Neuronal stem cell (in vitro differentiated cells): ENCODE measurements around the gene COL6A1.

Source experiments
- DNase-seq: peaks from one replicate; pipeline ENCODE4 v3.0.0-alpha.2; 2013; ENCODE audit warnings: low spot score
- H2AFZ ChIP-seq: one replicate; pipeline ENCODE4 v1.6.1; 2013; ENCODE audit warnings: mild to moderate bottlenecking, low read length, inconsistent platforms
- H2AK5ac ChIP-seq: 2 replicates; pipeline ENCODE4 v1.6.1; 2013; ENCODE audit warnings: low read depth, mild to moderate bottlenecking, inconsistent platforms, low read length, moderate library complexity, mixed read lengths
- H2BK120ac ChIP-seq: 2 replicates; pipeline ENCODE4 v1.6.1; 2013; ENCODE audit warnings: low read depth, mild to moderate bottlenecking, inconsistent platforms, low read length, moderate library complexity, mixed read lengths
- H2BK12ac ChIP-seq: one replicate; pipeline ENCODE4 v1.6.1; 2013; ENCODE audit warnings: low read length, inconsistent platforms
- H2BK15ac ChIP-seq: 2 replicates; pipeline ENCODE4 v1.6.1; 2013; ENCODE audit warnings: mild to moderate bottlenecking, low read length, inconsistent platforms, mixed read lengths
- H2BK5ac ChIP-seq: one replicate; pipeline ENCODE4 v1.6.1; 2013; ENCODE audit warnings: inconsistent platforms, mild to moderate bottlenecking, low read length, moderate library complexity
- H3K14ac ChIP-seq: one replicate; pipeline ENCODE4 v1.6.1; 2013; ENCODE audit warnings: low read length, inconsistent platforms
- H3K18ac ChIP-seq: 2 replicates; pipeline ENCODE4 v1.6.1; 2013; ENCODE audit warnings: low read length, inconsistent platforms
- H3K23ac ChIP-seq: 2 replicates; pipeline ENCODE4 v1.6.1; 2013; ENCODE audit warnings: low read depth, mild to moderate bottlenecking, mixed read lengths, low read length, inconsistent platforms; ENCODE audit not compliant: poor library complexity
- H3K27ac ChIP-seq: replicated peaks from 3 replicates; pipeline ENCODE4 v1.5.1; 2013; ENCODE audit warnings: low read length, inconsistent platforms
- H3K27me3 ChIP-seq, 3 experiments: 2 replicates each; pipeline ENCODE4 v1.6.1; 2013; ENCODE audit warnings: low read length in 3 of 3, mild to moderate bottlenecking in 2 of 3, inconsistent platforms in 1 of 3, low read depth in 1 of 3, mixed read lengths in 1 of 3, moderate library complexity in 1 of 3; ENCODE audit not compliant: control insufficient read depth in 3 of 3, insufficient read depth in 3 of 3
- H3K36me3 ChIP-seq, 2 donors: replicated peaks in 1 of 2; 2 replicates each; pipeline ENCODE4 v1.6.1; 2013; ENCODE audit warnings: low read length in 2 of 2; ENCODE audit not compliant: control insufficient read depth in 2 of 2, insufficient read depth in 2 of 2
- H3K4ac ChIP-seq: 2 replicates; pipeline ENCODE4 v1.6.1; 2013; ENCODE audit warnings: inconsistent platforms, mild to moderate bottlenecking, low read length, moderate library complexity
- H3K4me1 ChIP-seq, 2 donors: 1 replicate in 1 of 2; 2 replicates in 1 of 2; pipeline ENCODE4 v1.6.1; 2013; ENCODE audit warnings: low read length in 2 of 2, low read depth in 1 of 2; ENCODE audit not compliant: control insufficient read depth in 2 of 2, insufficient read depth in 1 of 2
- H3K4me2 ChIP-seq: one replicate; pipeline ENCODE4 v1.6.1; 2013; ENCODE audit warnings: mild to moderate bottlenecking, low read length, inconsistent platforms; ENCODE audit not compliant: insufficient read depth, poor library complexity, severe bottlenecking
- H3K4me3 ChIP-seq, 2 donors: 2 replicates each; pipeline ENCODE4 v1.5.1; 2013; ENCODE audit warnings: low read length in 2 of 2, mild to moderate bottlenecking in 2 of 2, inconsistent platforms in 1 of 2, moderate library complexity in 1 of 2
- H3K79me1 ChIP-seq: one replicate; pipeline ENCODE4 v1.6.1; 2013; ENCODE audit warnings: low read depth, mild to moderate bottlenecking, inconsistent platforms, low read length, moderate library complexity
- H3K9ac ChIP-seq: one replicate; pipeline ENCODE4 v1.6.1; 2013; ENCODE audit warnings: mild to moderate bottlenecking, low read depth, low read length, inconsistent platforms; ENCODE audit not compliant: poor library complexity
- H3K9me3 ChIP-seq, 2 donors: replicated peaks in 1 of 2; 2 replicates each; pipeline versions ENCODE3 to v1.6.1; 2013; ENCODE audit warnings: low read length in 2 of 2, mild to moderate bottlenecking in 2 of 2, inconsistent platforms in 1 of 2, low read depth in 1 of 2, mixed read lengths in 1 of 2, moderate library complexity in 1 of 2; ENCODE audit not compliant: control insufficient read depth in 2 of 2, insufficient read depth in 1 of 2
- H4K8ac ChIP-seq: one replicate; pipeline ENCODE4 v1.6.1; 2013; ENCODE audit warnings: low read depth, mild to moderate bottlenecking, inconsistent platforms, low read length, moderate library complexity
- H4K91ac ChIP-seq: one replicate; pipeline ENCODE4 v1.6.1; 2013; ENCODE audit warnings: low read length, low read depth, mild to moderate bottlenecking, inconsistent platforms; ENCODE audit not compliant: poor library complexity
- WGBS, 2 donors: extraction: QIAGEN DNeasy Blood & Tissue Kit; methylation state at CpG; one replicate each; pipeline ENCODE4 v1.1.7; 2013; ENCODE audit warnings: missing lambda C conversion rate in 2 of 2, mixed read lengths in 1 of 2; ENCODE audit not compliant: insufficient read length in 2 of 2, insufficient replicate concordance in 1 of 2; ENCODE audit errors: extremely low coverage in 2 of 2; 5-methylcytosine and 5-hydroxymethylcytosine counted together

COL6A1 gene

GRCh38 chr21:46024141-46024540 is 42.6 kb downstream of the COL6A1 start:
- H2BK15ac ChIP-seq = no peak overlapping the region
- no peak overlapping the region for H3K14ac ChIP-seq
- no peak overlapping the region for H3K23ac ChIP-seq
- no peak overlapping the region for H3K4me3 ChIP-seq
- no peaks in the 10 kb centered on the region for H3K27me3 ChIP-seq
- H3K4ac ChIP-seq = no peak overlapping the region
- H3K4me1 ChIP-seq = peaks cover 0 to 14% of the 10 kb centered on the region in 2 donors
- H3K27ac ChIP-seq = no peak overlapping the region
- H3K79me1 ChIP-seq = no peaks in the 10 kb centered on the region
- H2AFZ ChIP-seq = no peak overlapping the region
- no peak overlapping the region for H2BK120ac ChIP-seq
- no peak for DNase-seq
- H3K18ac ChIP-seq = no peak overlapping the region
- H3K4me2 ChIP-seq = no peak overlapping the region
- H4K91ac ChIP-seq = no peak overlapping the region
- peaks cover 0 to under 1% of the 10 kb centered on the region in 2 donors for H3K9me3 ChIP-seq
- H2BK12ac ChIP-seq = no peak overlapping the region
- no peak overlapping the region for H3K9ac ChIP-seq
- H2BK5ac ChIP-seq = no peak overlapping the region
- WGBS, 2 donors = no CpG with 5 or more reads among the region's 3 CpGs
- no peak overlapping the region for H4K8ac ChIP-seq
- no peaks in the 10 kb centered on the region for H3K36me3 ChIP-seq
- H2AK5ac ChIP-seq = no peak overlapping the region

- Histone ChIP-seq H4K91ac (no peak overlapping the region), H3K4me1 (peaks cover 0 to 14% of the 10 kb centered on the region in 2 donors)
Measured at GRCh38 chr21:46025113-46025770, 43.7 kb downstream of the COL6A1 start.

GRCh38 chr21:46027851-46028493 is 46.4 kb downstream of the COL6A1 start:
- no CpG with 5 or more reads among the region's 3 CpGs for WGBS, 2 donors
- Histone ChIP-seq H2BK12ac (no peak overlapping the region), H3K14ac (no peak overlapping the region), H3K4me1 (peaks cover 0 to 14% of the 10 kb centered on the region in 2 donors), H3K4me3 (no peak overlapping the region), H3K4me2 (no peak overlapping the region), H3K23ac (no peak overlapping the region), H3K9ac (no peak overlapping the region), H3K36me3 (no peaks in the 10 kb centered on the region), H3K9me3 (peaks cover 3 to 4% of the 10 kb centered on the region in 2 donors), H2BK5ac (no peak overlapping the region), H4K91ac (no peak overlapping the region), H3K79me1 (no peaks in the 10 kb centered on the region), H2BK15ac (no peak overlapping the region), H3K27me3 (no peaks in the 10 kb centered on the region), H4K8ac (no peak overlapping the region), H2AFZ (no peak overlapping the region), H3K4ac (no peak overlapping the region), H3K18ac (no peak overlapping the region), H2BK120ac (no peak overlapping the region), H3K27ac (no peak overlapping the region), H2AK5ac (no peak overlapping the region)
- no peak for DNase-seq

More at GRCh38 chr21:46025113-46025770, 43.7 kb downstream of the COL6A1 start:
- Histone ChIP-seq H3K9me3 (peaks cover 3 to 4% of the 10 kb centered on the region in 2 donors), H2AK5ac (no peak overlapping the region), H3K36me3 (no peaks in the 10 kb centered on the region), H2AFZ (peak overlapping the region; percentile 35), H3K23ac (no peak overlapping the region), H2BK5ac (no peak overlapping the region), H2BK15ac (no peak overlapping the region), H3K4me3 (no peak overlapping the region), H3K27ac (no peak overlapping the region), H3K9ac (no peak overlapping the region), H3K79me1 (no peaks in the 10 kb centered on the region), H3K4me2 (no peak overlapping the region), H3K27me3 (no peaks in the 10 kb centered on the region), H3K14ac (no peak overlapping the region), H4K8ac (no peak overlapping the region), H2BK12ac (no peak overlapping the region), H3K4ac (no peak overlapping the region), H3K18ac (no peak overlapping the region), H2BK120ac (no peak overlapping the region)
- DNase-seq = no peak
- WGBS, 2 donors = no CpG with 5 or more reads among the region's 2 CpGs

- no peak overlapping the region for H2BK15ac ChIP-seq
- H3K27ac ChIP-seq = no peak overlapping the region
- H2BK5ac ChIP-seq = no peak overlapping the region
- WGBS, 2 donors = no CpG with 5 or more reads among the region's 1 CpG
- H3K18ac ChIP-seq = no peak overlapping the region
- no peak overlapping the region for H2AK5ac ChIP-seq
- no peak overlapping the region for H3K4ac ChIP-seq
- H3K4me3 ChIP-seq = no peak overlapping the region
- no peak overlapping the region for H2BK12ac ChIP-seq
- no peak overlapping the region for H2AFZ ChIP-seq
- no peak for DNase-seq
- H3K4me2 ChIP-seq = no peak overlapping the region
- H4K91ac ChIP-seq = no peak overlapping the region
- H4K8ac ChIP-seq = no peak overlapping the region
- H3K14ac ChIP-seq = no peak overlapping the region
- no peak overlapping the region for H3K23ac ChIP-seq
- peaks cover 3 to 4% of the 10 kb centered on the region in 2 donors for H3K9me3 ChIP-seq
- H2BK120ac ChIP-seq = no peak overlapping the region
- no peaks in the 10 kb centered on the region for H3K79me1 ChIP-seq
- no peaks in the 10 kb centered on the region for H3K36me3 ChIP-seq
- H3K27me3 ChIP-seq = no peaks in the 10 kb centered on the region
- peaks cover 0 to 13% of the 10 kb centered on the region in 2 donors for H3K4me1 ChIP-seq
- no peak overlapping the region for H3K9ac ChIP-seq
Measured at GRCh38 chr21:46028573-46029091, 47.1 kb downstream of the COL6A1 start.
